DND-41 (cell line): Measurements from ENCODE around the gene NACA.

Source experiments
- CTCF ChIP-seq: IDR thresholded peaks from 2 replicates; pipeline ENCODE4 v1.5.1; 2012; ENCODE audit warnings: borderline replicate concordance, low read length, moderate library complexity, mild to moderate bottlenecking; ENCODE audit not compliant: poor library complexity, severe bottlenecking; ENCODE audit errors: extremely low read depth
- EZH2 ChIP-seq: IDR thresholded peaks from 3 replicates; pipeline ENCODE4 v1.6.1; 2012; ENCODE audit warnings: borderline replicate concordance, low read depth, mild to moderate bottlenecking, moderate library complexity, low read length, inconsistent platforms; ENCODE audit not compliant: severe bottlenecking

DNA sequence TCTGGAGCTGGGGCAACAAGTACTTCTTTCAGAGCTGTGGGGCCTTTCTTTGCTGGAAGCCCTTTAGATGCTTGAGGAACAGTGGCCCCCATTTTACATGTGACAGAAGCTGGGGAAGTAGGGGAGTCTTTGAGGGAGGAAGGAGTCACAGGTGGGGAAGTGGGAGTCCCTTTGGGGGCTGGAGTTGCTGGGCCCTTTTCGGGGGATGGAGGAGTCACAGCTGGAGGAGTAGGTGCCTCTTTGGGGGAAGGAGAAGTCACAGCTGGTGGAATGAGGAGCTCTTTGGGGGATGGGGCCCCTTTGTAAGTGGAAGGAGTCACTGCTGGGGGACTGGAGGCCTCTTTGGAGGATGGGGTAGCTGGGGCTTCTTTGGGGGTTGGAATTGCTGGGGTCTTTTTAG lies 8.6 kb downstream of the NACA start:
- TF ChIP-seq EZH2 (no peak), CTCF (no peak)
